ENCODE measurements around the gene GCK. TPM values are rescaled to one million over a fixed set of nuclear protein-coding genes. Genes with fewer than 3 reads are reported as not detected.

The GCK gene
- polyA plus RNA-seq, 1 of the 3 experiments (the other 2 are of a cell fraction): 1.6 TPM

- Histone ChIP-seq H3K9me2 (no peaks in the 10 kb centered on the region), H3K4me2 (no peak overlapping the region), H3K79me2 (ENCODE audit: insufficient read depth) (peaks cover 15% of the 10 kb centered on the region), H3K9ac (peak overlapping the region; percentile 25; the same call in 1 of the 2 replicates), H3K4me1 (ENCODE audit: control insufficient read depth in 1 of 2, insufficient read depth in 2 of 2, low read depth in 1 of 2, low read length in 1 of 2) (peaks cover 24 to 39% of the 10 kb centered on the region in 2 experiments; a peak in 2 of 4 replicates), H4K20me1 (ENCODE audit: insufficient read depth) (no peaks in the 10 kb centered on the region), H3K27me3 (ENCODE audit: insufficient read depth) (no peaks in the 10 kb centered on the region), H2AFZ (ENCODE audit: low read depth) (peak overlapping the region; percentile 96), H3K36me3 (replicated peaks in 1 of 2; ENCODE audit: control insufficient read depth in 1 of 2, insufficient read depth in 2 of 2, low read length in 1 of 2) (no peaks in the 10 kb centered on the region), H3K27ac (ENCODE audit: low read depth in 2 of 2, low read length in 1 of 2) (peak overlapping the region; percentile 1 to 93; a peak in 3 of 4 replicates), H3K4me3 (ENCODE audit: low read depth in 2 of 2, low read length in 1 of 2) (no peak overlapping the region), H3F3A (replicated peaks; ENCODE audit: insufficient read depth) (peaks cover 42% of the 10 kb centered on the region), H3K9me3 (no peaks in the 10 kb centered on the region)
- ChIA-PET POLR2A (interaction anchor here (0.6 to 1.1 kb wide), 2 partner anchors 10 to 11 kb away, joined by 3 to 6 read pairs; no protein-coding TSS in a partner anchor), CTCF (interaction anchor here (1.1 to 1.4 kb wide), 2 partner anchors 10 to 15 kb away, joined by 3 read pairs; no protein-coding TSS in a partner anchor)
- WGBS (ENCODE audit: low lambda C conversion rate): 65% methylated on average over 9 of the region's 10 CpGs
- DNase-seq: peak; percentile 50
- TF ChIP-seq NRF1 (IDR thresholded peaks at IDR 0.05; ENCODE audit: low read depth, low read length) (no peak), IRF3 (IDR thresholded peaks at IDR 0.05; ENCODE audit: low read depth, low read length) (no peak), TCF12 (IDR thresholded peaks at IDR 0.05) (peak; percentile 30; the same call in 1 of the 2 replicates), JUND (IDR thresholded peaks at IDR 0.05) (no peak), GABPA (IDR thresholded peaks at IDR 0.05; ENCODE audit: low read depth) (no peak), SIN3A (IDR thresholded peaks at IDR 0.05; ENCODE audit: borderline replicate concordance, low read depth, low read length) (no peak), GATA2 (CRISPR knock-in tag; IDR thresholded peaks at IDR 0.05) (no peak), FOXJ3 (CRISPR knock-in tag; IDR thresholded peaks at IDR 0.05) (no peak), ELF1 (IDR thresholded peaks at IDR 0.05) (no peak), USF1 (IDR thresholded peaks at IDR 0.05; ENCODE audit: borderline replicate concordance, low read depth) (peak; percentile 49; the same call in 1 of the 2 replicates), PBX3 (IDR thresholded peaks at IDR 0.05) (no peak), EP300 (IDR thresholded peaks at IDR 0.05; ENCODE audit: borderline replicate concordance in 1 of 2, low read depth in 1 of 2, low read length in 1 of 2) (no peak)
These were observed 88.6 kb downstream of the GCK start for GRCh38 chr7:44100458-44101302.

- POLR2A ChIA-PET: no interaction called here
These were observed 89.6 kb downstream of the GCK start for GRCh38 chr7:44099669-44100068.

More at GRCh38 chr7:44099669-44100068, 89.6 kb downstream of the GCK start:
- TF ChIP-seq TAF1 (IDR thresholded peaks at IDR 0.05; ENCODE audit: borderline replicate concordance, low read depth, low read length): no peak
- TF ChIP-seq GATA2 (CRISPR knock-in tag; IDR thresholded peaks at IDR 0.05): no peak
- CTCF ChIA-PET: interaction anchor here (0.6 to 2.6 kb wide), 6 partner anchors 12 to 466 kb away, joined by 3 to 15 read pairs (median 4); no protein-coding TSS in a partner anchor
- peaks cover 42% of the 10 kb centered on the region for H3F3A ChIP-seq (replicated peaks; ENCODE audit: insufficient read depth)
- no peak for DNase-seq
- H3K79me2 ChIP-seq (ENCODE audit: insufficient read depth): peaks cover 5% of the 10 kb centered on the region
- peak overlapping the region; percentile 96; the same call in 1 of the 2 replicates for H2AFZ ChIP-seq (ENCODE audit: low read depth)
- H3K4me2 ChIP-seq: no peak overlapping the region; the same call in 1 of the 2 replicates
- H3K9me3 ChIP-seq: no peaks in the 10 kb centered on the region
- H3K27ac ChIP-seq (ENCODE audit: low read depth in 2 of 2, low read length in 1 of 2): peak overlapping the region in 1 of 2 experiments; percentile 93; a peak in 2 of 4 replicates
- no peak overlapping the region for H3K4me3 ChIP-seq (ENCODE audit: low read depth in 2 of 2, low read length in 1 of 2)
- no peaks in the 10 kb centered on the region for H4K20me1 ChIP-seq (ENCODE audit: insufficient read depth)
- WGBS (ENCODE audit: low lambda C conversion rate): 89% methylated on average over 4 of the region's 4 CpGs
- no peak overlapping the region for H3K9ac ChIP-seq
- peaks cover 15 to 40% of the 10 kb centered on the region in 2 experiments; a peak in 2 of 4 replicates for H3K4me1 ChIP-seq (ENCODE audit: control insufficient read depth in 1 of 2, insufficient read depth in 2 of 2, low read depth in 1 of 2, low read length in 1 of 2)
- H3K27me3 ChIP-seq (ENCODE audit: insufficient read depth): no peaks in the 10 kb centered on the region
- no peaks in the 10 kb centered on the region for H3K9me2 ChIP-seq
- no peaks in the 10 kb centered on the region for H3K36me3 ChIP-seq (replicated peaks in 1 of 2; ENCODE audit: control insufficient read depth in 1 of 2, insufficient read depth in 2 of 2, low read length in 1 of 2)

Measured in SK-N-SH (cell line).